Activated CD8-positive, alpha-beta memory T cell treated with anti-CD3 and anti-CD28 coated beads for 4 hours (primary cell): Measurements from ENCODE around the gene COL4A4.
"Not testable (repeated sequence)": the region's sequence is repeated elsewhere in the genome, so short reads cannot be mapped to it uniquely, and the experiment has no call there.

Experiments
- DNase-seq, 2 donors: peaks; one replicate each; pipeline ENCODE4 v3.0.0-alpha.2; 2020; ENCODE audit warnings: low read depth in 2 of 2

Gene COL4A4

GRCh38 chr2:227115761-227116160, 48.2 kb downstream of the COL4A4 start:
- no peak for DNase-seq

- DNase-seq, result no peak
Observed at GRCh38 chr2:227106845-227107759, 56.9 kb downstream of the COL4A4 start.

- DNase-seq, result no peak
Observed at GRCh38 chr2:227103583-227103982, 60.4 kb downstream of the COL4A4 start.

GRCh38 chr2:227099340-227099739, 64.7 kb downstream of the COL4A4 start:
- no peak for DNase-seq

GRCh38 chr2:227098162-227098515, 65.9 kb downstream of the COL4A4 start:
- no peak for DNase-seq

- DNase-seq, result no peak
Observed at GRCh38 chr2:227097495-227098161, 66.4 kb downstream of the COL4A4 start.

GRCh38 chr2:227095346-227095745, 68.7 kb downstream of the COL4A4 start:
- DNase-seq, result no peak

- DNase-seq, result no peak
Observed at GRCh38 chr2:227082286-227082685, 81.7 kb downstream of the COL4A4 start.

- no peak for DNase-seq
Observed at GRCh38 chr2:227079726-227080125, 84.3 kb downstream of the COL4A4 start.

- not testable (repeated sequence) for DNase-seq
Observed at GRCh38 chr2:227065065-227065464, 98.9 kb downstream of the COL4A4 start.

GRCh38 chr2:227058888-227059399, 105.1 kb downstream of the COL4A4 start:
- no peak for DNase-seq

- DNase-seq, result no peak
Observed at GRCh38 chr2:227057743-227058447, 106.1 kb downstream of the COL4A4 start.

- no peak for DNase-seq
Observed at GRCh38 chr2:227057060-227057459, 106.9 kb downstream of the COL4A4 start.

- no peak for DNase-seq
Observed at GRCh38 chr2:227054006-227054405, 110.0 kb downstream of the COL4A4 start.

GRCh38 chr2:227052879-227053278, 111.1 kb downstream of the COL4A4 start:
- no peak for DNase-seq

GRCh38 chr2:227043981-227044380, 120.0 kb downstream of the COL4A4 start:
- DNase-seq, result no peak

- DNase-seq, result no peak
Observed at GRCh38 chr2:227038550-227039189, 125.3 kb downstream of the COL4A4 start.

GRCh38 chr2:227036527-227036926, 127.5 kb downstream of the COL4A4 start:
- no peak for DNase-seq

- no peak for DNase-seq
Observed at GRCh38 chr2:227035711-227036367, 128.2 kb downstream of the COL4A4 start.

- DNase-seq, result no peak
Observed at GRCh38 chr2:227033471-227034148, 130.4 kb downstream of the COL4A4 start.

GRCh38 chr2:227031379-227031778, 132.6 kb downstream of the COL4A4 start:
- DNase-seq, result no peak
